Measurements from ENCODE around the gene STAB1. TPM values are rescaled to one million over a fixed set of nuclear protein-coding genes. Genes with fewer than 3 reads are reported as not detected.

The STAB1 gene
- total and polyA plus RNA-seq, 2 of the 13 experiments (the other 11 are each of a cell fraction or from before 2014, with no cell fraction given): 0.09 to 0.34 TPM

- no peak overlapping the region for H3K4me3 ChIP-seq (replicated peaks in 1 of 3; ENCODE audit: insufficient read depth in 1 of 3, low read depth in 2 of 3, low read length in 3 of 3)
- no peaks in the 10 kb centered on the region; the same call in 1 of the 2 replicates for H4K20me1 ChIP-seq (ENCODE audit: insufficient read depth, low read length)
- POLR2A ChIA-PET: no interaction called here
- intact Hi-C loops (cut with micrococcal nuclease; ENCODE audit: unreplicated experiment) (no loop called here), in situ Hi-C loops (cut with HindIII; ENCODE audit: extremely low pct_ligation_motif_present, low pct_unique_long_range_greater_than_20kb) (no loop called here)
- WGBS (ENCODE audit: low lambda C conversion rate): 100% methylated on average over 1 of the region's 21 CpGs
- peaks cover 16 to 33% of the 10 kb centered on the region in 2 experiments for H3K36me3 ChIP-seq (replicated peaks in 1 of 2; ENCODE audit: control insufficient read depth in 1 of 2, insufficient read depth in 2 of 2, low read length in 2 of 2)
- no peak overlapping the region for H3K9ac ChIP-seq (ENCODE audit: insufficient read depth, low read depth, low read length)
- DNase-seq (ENCODE audit: low spot score): no peak
- BruUV-seq (replicated peaks): no TSS peak
- TF ChIP-seq AGO2 (optimal IDR thresholded peaks at IDR 0.05; ENCODE audit: low read depth, low read length) (peak; percentile 45), CREM (IDR thresholded peaks at IDR 0.05) (no peak), CREM (CRISPR knock-in tag; IDR thresholded peaks at IDR 0.05) (no peak), PRDM15 (CRISPR knock-in tag; IDR thresholded peaks at IDR 0.05) (no peak)
- CTCF ChIA-PET (ENCODE audit: low intra/inter-chr PET ratio, low total read pairs): no interaction called here
- no peaks in the 10 kb centered on the region for H3K9me3 ChIP-seq (ENCODE audit: low read length)
- no peak overlapping the region for H3K4me2 ChIP-seq (ENCODE audit: low read depth, low read length)
- no peak overlapping the region for H2AFZ ChIP-seq (ENCODE audit: low read length)
- H3K27ac ChIP-seq (ENCODE audit: extremely low read length, insufficient read depth, low read length): no peak overlapping the region
- ATAC-seq: no peak
- peaks cover 22% of the 10 kb centered on the region for H3K4me1 ChIP-seq (ENCODE audit: insufficient read depth, low read length)
- FAIRE-seq: no peak
- no peaks in the 10 kb centered on the region for H3K79me2 ChIP-seq (ENCODE audit: insufficient read depth, low read length)
- no peaks in the 10 kb centered on the region for H3K27me3 ChIP-seq (ENCODE audit: control insufficient read depth in 1 of 2, insufficient read depth in 2 of 2, low read length in 2 of 2)
These were observed 3.1 kb upstream of the STAB1 start for GRCh38 chr3:52492059-52492458.

Measured in HepG2 (cell line).